Measurements from ENCODE around the gene CCS.

GRCh38 chr11:66548041-66548440 is 44.9 kb upstream of the CCS start:
- TF ChIP-seq CTCF (IDR thresholded peaks at IDR 0.05) (no peak), POLR2A (IDR thresholded peaks at IDR 0.05) (no peak)

Data from Peyer's patch (tissue), 4 donors.